Stimulated activated CD8-positive, alpha-beta memory T cell treated with anti-CD3 and anti-CD28 coated beads, Interleukin-4, amount 100 ng/mL, for 24 hours (primary cell): ENCODE measurements around the gene TMEM125.

Experiments used
- DNase-seq: peaks from one replicate; pipeline ENCODE4 v3.0.0-alpha.2; 2020; ENCODE audit warnings: low read depth

The TMEM125 gene

DNA sequence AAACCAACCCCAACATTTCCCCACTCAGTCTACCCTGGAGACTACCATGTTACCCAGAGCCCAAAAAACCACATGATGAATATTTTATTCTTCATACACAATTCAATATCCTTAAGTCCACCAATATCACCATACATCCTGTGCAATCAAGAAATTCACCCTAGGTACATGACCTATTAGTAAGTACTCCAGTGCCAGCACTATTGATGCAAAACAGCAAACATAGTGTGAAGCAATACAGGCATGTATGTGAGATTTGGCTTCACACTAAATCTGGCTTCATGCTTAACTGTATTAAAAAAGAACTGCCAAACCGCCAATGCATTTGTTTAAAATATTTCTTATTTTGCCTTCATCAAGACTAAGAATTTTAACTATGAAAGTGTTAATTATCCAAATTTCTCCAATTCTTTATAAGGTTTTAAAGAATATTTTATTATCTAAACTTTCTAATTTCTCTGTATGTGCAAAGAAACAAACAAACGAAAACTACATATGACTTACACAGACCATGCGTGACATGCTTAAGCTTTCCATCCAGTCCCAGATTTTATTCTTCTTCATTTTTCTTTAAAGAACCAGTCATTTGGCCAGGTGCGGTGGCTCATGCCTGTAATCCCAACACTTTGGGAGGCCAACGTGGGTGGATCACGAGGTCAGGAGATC is 22.4 kb upstream of the TMEM125 start:
- DNase-seq, result no peak

DNA sequence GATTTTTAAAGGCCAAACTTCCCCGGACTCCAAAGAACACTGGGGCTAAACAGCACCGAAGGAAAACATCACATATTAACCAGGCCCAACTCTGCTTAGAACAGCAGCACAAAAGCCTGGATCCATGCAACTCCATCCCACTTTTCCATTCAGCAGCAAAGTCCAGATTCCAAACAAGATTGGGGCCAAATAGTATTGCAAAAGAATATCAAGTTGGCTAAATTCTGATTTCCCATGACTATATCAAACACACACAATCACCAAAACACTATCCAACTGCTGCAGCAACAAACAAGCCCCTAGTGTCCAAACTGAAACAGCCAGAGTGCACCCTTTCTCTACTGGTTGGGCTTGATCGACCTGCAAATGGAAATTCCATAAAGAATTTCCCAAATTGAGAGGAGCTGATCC is 19.4 kb upstream of the TMEM125 start:
- no peak for DNase-seq

- no peak for DNase-seq
These were observed 18.8 kb upstream of the TMEM125 start for GRCh38 chr1:43251024-43251423.

DNA sequence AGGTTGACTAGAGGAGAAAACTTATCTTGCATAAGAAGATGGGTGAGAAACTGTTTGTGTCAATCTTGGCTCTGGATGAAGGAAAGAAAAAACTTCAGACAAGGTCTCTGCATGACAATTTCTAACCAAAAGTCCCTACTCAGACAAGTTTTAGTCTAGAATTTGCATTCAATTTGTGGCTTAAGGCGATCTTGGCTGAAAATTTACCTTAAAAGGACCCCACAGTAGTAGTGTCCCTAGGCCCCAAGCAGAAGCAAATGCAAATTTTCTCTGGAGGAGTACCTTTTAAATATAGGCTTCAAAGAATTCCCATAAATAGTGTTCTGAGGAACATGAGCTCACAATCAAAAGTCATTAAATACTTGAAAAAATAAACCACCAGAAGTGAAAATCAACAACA is 17.6 kb upstream of the TMEM125 start:
- no peak for DNase-seq

DNA sequence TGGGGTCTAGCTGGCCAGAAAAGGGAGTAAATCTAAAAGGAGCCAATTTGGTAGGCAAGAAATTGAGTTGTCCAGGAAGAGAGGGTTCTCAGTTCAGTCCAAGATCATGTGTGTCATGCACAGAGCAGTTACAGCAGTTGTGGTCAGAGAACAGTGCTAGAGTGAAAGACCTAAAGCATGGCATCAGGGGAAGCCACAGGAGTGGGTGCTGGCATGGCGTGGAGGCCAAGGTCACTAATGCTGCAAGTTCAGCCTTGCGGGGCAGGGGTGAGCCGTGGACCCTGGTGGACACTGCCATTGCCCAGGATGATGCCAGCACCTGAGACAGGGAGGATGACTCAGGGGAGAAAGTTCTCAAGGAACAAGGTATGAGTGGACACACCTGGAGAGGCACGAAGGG is 16.6 kb upstream of the TMEM125 start:
- no peak for DNase-seq

DNA sequence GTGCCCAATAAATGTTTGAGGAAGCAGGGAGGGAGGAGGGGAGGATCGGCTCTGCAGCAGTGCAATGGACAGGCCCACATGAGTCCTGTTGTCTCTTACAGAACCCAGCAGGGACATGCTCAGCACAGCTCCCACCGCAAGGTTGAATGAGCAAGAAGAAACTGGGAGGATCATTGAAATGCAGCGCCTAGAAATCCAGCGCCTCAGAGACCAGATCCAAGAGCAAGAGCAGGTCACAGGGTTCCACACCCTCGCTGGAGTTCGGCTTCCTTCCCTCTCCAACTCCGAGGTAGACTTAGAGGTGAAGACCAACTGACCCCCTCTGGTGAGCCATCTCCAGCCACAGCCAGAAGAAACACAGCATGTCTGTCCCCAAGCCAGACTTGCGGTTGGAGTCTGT is 15.9 kb upstream of the TMEM125 start:
- no peak for DNase-seq

DNA sequence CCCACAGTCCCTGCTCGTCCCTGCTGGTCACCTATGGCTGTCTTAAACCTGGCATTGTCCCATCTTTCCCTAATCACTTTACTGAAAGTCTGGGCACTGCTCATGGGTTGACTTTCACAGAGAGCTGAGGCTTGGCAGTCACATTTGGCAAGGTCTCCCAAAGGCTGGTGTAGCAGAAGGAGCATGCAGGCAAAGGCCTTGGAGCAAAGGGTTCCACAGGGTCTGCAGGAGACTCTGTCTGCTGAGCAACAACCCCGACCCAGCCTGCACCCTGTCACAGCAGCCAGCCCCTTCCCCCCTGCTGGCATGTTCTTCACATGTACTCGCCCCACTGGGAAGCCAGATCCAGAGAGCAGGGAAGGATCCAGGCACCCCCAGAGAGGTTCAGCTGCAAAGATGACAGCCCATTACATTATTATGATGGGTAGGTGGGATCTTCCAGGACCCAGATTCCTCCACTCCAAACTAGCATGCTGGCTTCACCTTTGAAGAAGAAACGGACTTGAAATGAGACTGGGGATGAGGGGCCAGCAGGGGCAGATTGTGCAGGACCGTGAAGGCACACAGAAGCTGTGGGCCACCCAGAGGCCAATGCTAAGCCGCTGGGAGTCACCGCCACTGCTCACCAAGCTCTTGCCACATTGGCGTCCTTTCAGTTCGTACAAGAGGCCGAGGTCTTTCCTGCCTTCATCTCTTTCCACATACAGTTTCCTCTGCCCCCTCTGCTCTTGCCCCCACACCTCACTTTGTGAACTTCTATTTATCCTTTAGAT is 14.2 kb upstream of the TMEM125 start:
- no peak for DNase-seq

DNA sequence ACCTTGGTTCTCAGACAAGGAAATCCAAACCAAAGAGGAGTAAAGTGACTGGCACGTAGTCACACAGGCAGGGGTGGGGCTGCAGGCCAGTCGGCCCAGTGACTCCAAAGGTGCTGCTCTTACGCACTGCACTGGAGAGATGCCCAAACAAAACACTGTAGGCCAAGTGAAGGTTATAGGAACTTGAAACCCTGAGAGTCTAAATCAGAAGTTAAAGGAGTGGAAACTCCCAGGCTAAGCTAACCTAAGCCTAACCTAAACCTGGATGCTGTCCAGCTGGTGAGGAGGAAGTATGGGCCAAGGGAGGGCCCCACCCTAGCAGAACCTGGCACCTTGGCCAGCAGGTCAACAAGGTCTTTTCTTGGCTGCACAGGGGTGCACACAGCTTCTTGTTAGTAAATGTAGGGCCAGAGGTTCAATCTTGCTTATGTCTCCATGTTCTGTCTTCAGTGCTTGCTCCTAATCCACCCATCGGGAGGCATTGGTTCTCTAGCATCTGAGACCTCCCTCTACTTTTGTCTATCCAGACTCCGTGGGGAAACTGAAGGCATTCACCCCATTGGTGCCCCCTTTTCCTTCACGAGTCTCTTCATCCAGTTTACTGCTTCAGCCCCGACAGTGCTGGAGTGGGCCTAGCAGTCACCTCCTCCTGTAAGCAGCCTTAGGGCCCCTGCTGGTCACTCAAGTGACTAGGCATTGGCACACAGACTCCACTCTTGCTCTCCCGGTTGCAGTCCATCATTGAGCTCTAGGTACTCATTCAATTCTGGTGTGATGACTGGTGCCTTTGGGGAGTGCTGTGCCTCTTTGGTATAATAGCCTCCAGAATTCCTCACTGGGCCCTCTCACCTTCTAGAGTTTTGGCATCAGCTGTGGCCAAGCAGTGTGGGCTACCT is 12.9 kb upstream of the TMEM125 start:
- no peak for DNase-seq

DNA sequence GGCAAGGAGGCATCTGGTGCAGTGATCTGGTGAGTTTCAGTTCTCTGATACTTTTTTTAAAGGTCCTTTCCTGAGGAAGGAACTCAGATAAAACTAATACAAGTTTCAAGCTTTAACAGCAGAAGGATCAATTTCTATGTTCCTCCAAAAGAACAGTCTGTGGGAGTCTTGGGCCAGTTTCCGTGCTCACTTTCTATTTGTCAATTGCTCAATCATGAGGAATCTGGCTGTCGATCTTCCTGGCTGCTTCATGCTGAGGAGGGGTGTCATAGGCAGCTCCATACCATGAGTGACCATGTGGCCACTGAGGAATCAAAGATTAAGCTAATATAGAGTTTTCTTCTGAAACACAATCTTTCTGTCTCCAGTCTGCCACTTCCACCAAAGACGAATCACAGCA is 11.4 kb upstream of the TMEM125 start:
- DNase-seq, result no peak

- DNase-seq, result no peak
These were observed 4.4 kb upstream of the TMEM125 start for GRCh38 chr1:43265431-43265830.

DNA sequence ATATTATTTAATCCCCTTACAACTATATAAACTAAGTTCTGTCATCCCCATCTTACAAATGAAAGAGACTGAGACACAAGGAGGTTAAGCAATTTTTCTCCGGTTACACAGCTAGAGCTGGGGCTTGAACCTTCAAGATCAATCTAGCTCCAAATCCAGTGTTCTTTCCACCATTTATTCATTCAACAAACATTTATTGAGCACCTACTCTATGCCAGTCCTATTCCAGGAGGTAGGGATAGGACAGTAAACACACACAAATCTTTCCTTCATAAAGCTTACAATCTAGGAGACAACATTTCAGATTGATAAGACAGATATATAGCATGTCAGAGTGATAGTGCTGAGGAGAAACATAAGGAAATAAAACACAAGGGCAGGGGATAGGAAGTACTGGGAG is 2.9 kb upstream of the TMEM125 start:
- no peak for DNase-seq

GRCh38 chr1:43267291-43267805 is 2.4 kb upstream of the TMEM125 start:
- no peak for DNase-seq

- DNase-seq, result no peak
These were observed 1.9 kb upstream of the TMEM125 start for GRCh38 chr1:43267818-43268425.

DNA sequence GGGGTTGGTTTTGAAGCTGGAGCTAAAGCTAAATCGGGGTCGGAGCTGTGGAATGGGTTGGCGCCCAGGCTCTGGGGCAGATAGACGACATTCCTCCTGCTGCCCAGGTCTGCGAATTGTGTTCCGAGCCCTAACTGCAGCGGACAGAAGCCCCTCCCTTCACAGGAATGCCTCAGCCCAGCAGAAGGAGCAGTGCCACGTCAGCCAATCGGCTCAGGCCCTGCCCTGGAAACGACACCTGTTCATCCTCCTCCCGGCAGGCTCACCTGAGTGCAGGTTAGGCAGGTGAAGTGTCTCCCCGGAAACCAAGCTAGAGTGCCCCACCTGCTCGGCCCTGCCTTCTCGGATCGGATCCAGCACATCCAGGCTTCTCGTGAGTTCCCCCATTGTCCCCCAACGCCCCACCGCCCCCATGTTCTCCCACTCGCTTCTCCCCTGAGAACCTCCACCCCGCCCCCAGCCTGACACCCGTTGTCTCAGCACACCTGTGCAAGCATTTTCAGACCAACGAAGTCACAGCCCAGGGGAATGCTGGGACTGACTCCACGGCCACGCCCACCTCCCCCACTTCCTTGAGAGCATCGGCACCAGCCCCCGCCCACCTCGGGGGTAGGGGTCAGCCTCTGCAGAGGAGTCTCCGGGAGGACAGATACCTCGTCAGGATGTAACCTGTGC is 775 bp downstream of the TMEM125 start:
- DNase-seq, result no peak

DNA sequence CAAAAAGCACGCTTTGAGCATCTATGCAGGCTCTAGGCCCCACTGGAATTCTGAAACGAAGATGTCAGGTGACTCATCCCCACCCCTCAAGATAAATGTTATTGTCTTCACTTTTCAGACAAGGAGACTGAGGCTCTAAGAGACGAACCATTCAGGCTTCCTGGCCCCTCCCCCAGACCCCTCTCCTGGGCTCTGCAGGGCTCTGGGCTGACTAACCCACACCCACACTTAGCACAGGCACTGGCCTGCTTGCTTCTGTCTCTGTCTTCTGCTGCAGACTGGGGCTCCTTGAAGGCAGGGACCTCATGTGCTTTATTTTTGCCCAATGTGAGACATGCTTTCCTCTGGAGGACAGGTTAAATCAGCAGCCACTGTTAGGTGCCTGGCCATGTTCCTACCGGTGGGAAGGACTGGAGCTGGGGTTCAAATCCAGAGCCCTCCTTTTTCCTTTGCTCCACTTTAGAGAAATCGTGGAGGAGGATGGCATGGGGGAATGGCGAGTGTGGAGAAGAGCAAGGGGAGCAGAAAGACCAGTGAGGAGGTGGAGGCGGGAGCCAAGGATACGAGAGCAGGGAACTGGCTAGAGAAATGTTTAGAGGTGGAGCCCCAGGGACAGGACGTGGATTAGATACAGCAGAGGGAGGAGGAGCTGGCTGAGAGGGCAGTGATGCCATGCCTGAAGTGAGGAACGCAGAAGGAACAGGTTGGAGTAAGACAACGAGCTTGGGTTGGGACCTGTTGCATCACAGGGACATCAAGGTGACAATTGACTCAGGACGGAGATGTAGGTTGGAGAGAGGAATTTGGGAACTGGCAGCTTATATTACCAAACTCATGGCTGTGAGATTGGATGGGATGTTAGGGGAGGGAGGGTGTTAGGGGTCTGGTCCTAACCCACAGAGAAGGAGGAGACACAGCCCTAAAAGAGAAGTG is 1.7 kb downstream of the TMEM125 start:
- DNase-seq, result no peak

GRCh38 chr1:43272161-43272560 is 2.4 kb downstream of the TMEM125 start:
- no peak for DNase-seq

- DNase-seq, result no peak
These were observed 3.1 kb downstream of the TMEM125 start for GRCh38 chr1:43272576-43273571.

DNA sequence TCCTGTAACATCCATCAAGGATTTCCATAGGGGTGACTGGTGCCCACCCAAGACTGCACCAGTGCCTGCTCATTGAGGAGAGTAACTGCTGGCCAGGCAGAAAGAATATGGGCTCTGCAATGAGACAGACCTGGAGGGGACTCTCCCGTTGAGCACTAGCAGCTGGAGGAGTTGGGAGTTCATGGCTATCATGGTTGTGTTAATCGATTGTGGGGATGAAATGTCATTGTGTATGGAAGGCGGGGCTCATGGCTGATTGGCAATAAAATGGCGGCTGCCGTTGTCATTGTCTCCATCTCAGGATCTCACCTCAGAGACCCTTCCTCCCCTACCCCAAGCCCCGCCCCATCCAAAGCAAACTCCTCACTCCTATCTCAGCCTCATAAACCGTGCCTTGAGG is 3.9 kb downstream of the TMEM125 start:
- no peak for DNase-seq

DNA sequence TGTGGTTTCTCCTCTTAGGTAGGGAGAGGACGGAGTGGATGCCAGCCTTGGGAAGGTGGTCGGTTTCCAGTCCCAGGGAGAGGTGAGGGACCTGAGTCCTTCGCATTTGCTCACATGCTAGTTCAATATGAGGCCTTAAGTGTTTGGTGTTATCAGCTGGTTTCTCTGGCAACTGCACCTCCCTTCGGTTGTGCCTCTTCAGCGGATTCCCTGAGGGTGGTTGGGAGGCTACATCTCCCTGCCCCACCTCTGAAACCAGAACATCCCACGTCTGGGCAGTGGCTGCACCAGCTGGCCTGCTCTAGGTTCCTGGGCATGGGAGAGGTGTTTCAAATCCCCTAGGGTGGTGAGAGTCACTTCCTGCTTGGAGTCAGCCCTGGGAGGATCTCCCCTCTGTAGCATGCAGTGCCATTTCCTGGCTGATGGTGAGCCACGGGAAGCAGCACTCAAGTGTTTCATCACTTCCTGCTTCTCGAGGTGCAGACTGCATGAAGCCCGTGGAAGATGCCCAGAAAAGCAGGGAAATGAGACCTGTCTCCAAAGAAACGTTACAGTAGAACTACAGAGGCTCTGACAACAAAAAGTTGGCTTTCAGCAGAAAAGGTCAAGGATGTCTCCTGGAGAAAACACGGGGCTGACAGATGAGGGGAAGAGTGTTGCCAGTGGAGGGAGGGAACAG is 4.5 kb downstream of the TMEM125 start:
- DNase-seq, result no peak
